Smooth muscle cell (in vitro differentiated cells): ENCODE data around the gene PPID. TPM values are rescaled to one million over a fixed set of nuclear protein-coding genes. Genes with fewer than 3 reads are reported as not detected.
"Not testable (repeated sequence)": the region's sequence is repeated elsewhere in the genome, so short reads cannot be mapped to it uniquely, and the experiment has no call there.

Experiments used
- DNase-seq: peaks from one replicate; lab custom pipeline; 2025; ENCODE audit not compliant: unreplicated experiment; lab: John Stamatoyannopoulos, UW
- H2AFZ ChIP-seq: fragments of 200-600 bp; sonication (generic); 2 replicates; pipeline ENCODE4 v1.6.0; 2016; ENCODE audit warnings: antibody characterized with exemption, low read depth, mild to moderate bottlenecking
- H3F3A ChIP-seq: fragments of 200-600 bp; sonication (generic); 2 replicates; pipeline ENCODE4 v1.6.0; 2017; ENCODE audit warnings: antibody characterized with exemption, low read depth
- H3K27ac ChIP-seq: fragments of 200-600 bp; sonication (generic); 2 replicates; pipeline ENCODE4 v1.5.1; 2016; ENCODE audit warnings: low read depth, mild to moderate bottlenecking
- H3K27me3 ChIP-seq: fragments of 200-600 bp; sonication (generic); 2 replicates; pipeline ENCODE4 v1.6.1; 2016; ENCODE audit warnings: low read depth, mild to moderate bottlenecking
- H3K36me3 ChIP-seq: fragments of 200-600 bp; sonication (generic); 2 replicates; pipeline ENCODE4 v1.5.1; 2016; ENCODE audit warnings: low read depth
- H3K4me1 ChIP-seq: fragments of 200-600 bp; sonication (generic); 2 replicates; pipeline ENCODE4 v1.5.1; 2016; ENCODE audit warnings: low read depth
- H3K4me2 ChIP-seq: fragments of 200-600 bp; sonication (generic); 2 replicates; pipeline ENCODE4 v1.6.0; 2016; ENCODE audit warnings: mild to moderate bottlenecking
- H3K4me3 ChIP-seq: fragments of 200-600 bp; sonication (generic); 2 replicates; pipeline ENCODE4 v1.5.1; 2016; ENCODE audit warnings: mild to moderate bottlenecking
- H3K79me2 ChIP-seq: fragments of 200-600 bp; sonication (generic); 2 replicates; pipeline ENCODE4 v1.6.0; 2016; ENCODE audit warnings: low read depth, mild to moderate bottlenecking
- H3K9ac ChIP-seq: fragments of 200-600 bp; sonication (generic); 2 replicates; pipeline ENCODE4 v1.6.0; 2016; ENCODE audit warnings: low read depth
- H3K9me3 ChIP-seq: fragments of 200-600 bp; sonication (generic); replicated peaks from 2 replicates; pipeline ENCODE4 v1.5.1; 2016; ENCODE audit warnings: low read depth
- H4K20me1 ChIP-seq: fragments of 200-600 bp; sonication (generic); 2 replicates; pipeline ENCODE4 v1.6.0; 2016; ENCODE audit warnings: low read depth
- WGBS: methylation state at CpG from one replicate; pipeline ENCODE4 v1.1.7; 2016; ENCODE audit warnings: low lambda C conversion rate; 5-methylcytosine and 5-hydroxymethylcytosine counted together
- polyA plus RNA-seq: library from polyadenylated mRNA; unstranded; fragments of >200 nt; fragmentation: Nextera tagmentation; extraction: Ambion mirVana; gene quantifications from 2 replicates; pipeline ENCODE4 v1.2.1, GENCODE V29; 2016
- total RNA-seq: library from RNA; depleted of rRNA; stranded (reverse); fragments of >200 nt; gene quantifications from 2 replicates; pipeline ENCODE4 v1.2.3, GENCODE V29; 2014
- TF ChIP-seq, protein P1 (sequence below): fragments of 200-600 bp; sonication (generic); IDR thresholded peaks from 2 replicates; pipeline ENCODE4 v1.5.1; 2017; ENCODE audit warnings: borderline replicate concordance, mild to moderate bottlenecking, antibody characterized with exemption; ENCODE audit not compliant: insufficient read depth, poor library complexity, severe bottlenecking

PPID gene
- total and polyA plus RNA-seq, 2 experiments from 2014 or later: 32.1 to 33.1 TPM

DNA sequence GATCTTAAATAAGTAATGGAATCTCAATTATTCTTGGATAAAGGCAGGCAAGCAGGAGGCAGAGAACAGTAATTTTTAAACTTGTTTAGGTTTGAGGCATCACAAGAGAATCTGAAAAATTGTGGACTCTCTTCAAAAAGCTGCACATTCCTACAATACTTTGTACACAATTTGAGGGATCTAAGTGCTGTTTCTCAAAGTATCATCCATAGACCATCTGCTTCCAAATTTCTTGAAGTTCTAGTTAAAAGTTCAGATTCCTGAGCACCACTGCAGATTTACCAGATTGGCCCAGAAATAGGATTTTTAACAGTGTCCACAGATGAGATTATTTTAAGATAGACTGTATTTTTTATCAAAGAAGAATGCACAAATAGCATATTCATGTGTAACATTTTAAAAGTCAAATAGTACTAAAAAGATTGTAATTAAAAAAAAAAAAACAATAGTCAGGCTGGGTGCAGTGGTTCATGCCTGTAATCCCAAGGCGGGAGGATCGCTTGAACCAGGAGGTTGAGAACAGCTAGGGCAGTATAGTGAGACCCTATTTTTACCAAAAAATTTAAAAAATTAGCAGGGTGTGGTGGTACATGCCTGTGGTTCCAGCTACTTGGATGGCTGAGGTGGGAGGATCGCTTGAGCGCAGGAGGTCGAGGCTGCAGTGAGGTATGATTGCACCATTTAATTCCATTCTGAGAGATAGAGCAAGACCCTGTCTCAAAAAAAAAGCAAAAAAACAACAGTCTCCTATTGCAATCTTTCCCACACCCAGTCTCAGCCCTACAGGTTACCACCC, 31.4 kb upstream of the PPID start:
- Histone ChIP-seq H3K27ac (no peak overlapping the region), H3F3A (no peaks in the 10 kb centered on the region), H4K20me1 (no peaks in the 10 kb centered on the region), H3K4me3 (no peak overlapping the region), H2AFZ (no peak overlapping the region), H3K9ac (no peak overlapping the region), H3K79me2 (no peaks in the 10 kb centered on the region), H3K27me3 (no peaks in the 10 kb centered on the region), H3K9me3 (no peaks in the 10 kb centered on the region), H3K36me3 (no peaks in the 10 kb centered on the region), H3K4me1 (no peaks in the 10 kb centered on the region), H3K4me2 (no peak overlapping the region)
- TF ChIP-seq, protein P1, sequence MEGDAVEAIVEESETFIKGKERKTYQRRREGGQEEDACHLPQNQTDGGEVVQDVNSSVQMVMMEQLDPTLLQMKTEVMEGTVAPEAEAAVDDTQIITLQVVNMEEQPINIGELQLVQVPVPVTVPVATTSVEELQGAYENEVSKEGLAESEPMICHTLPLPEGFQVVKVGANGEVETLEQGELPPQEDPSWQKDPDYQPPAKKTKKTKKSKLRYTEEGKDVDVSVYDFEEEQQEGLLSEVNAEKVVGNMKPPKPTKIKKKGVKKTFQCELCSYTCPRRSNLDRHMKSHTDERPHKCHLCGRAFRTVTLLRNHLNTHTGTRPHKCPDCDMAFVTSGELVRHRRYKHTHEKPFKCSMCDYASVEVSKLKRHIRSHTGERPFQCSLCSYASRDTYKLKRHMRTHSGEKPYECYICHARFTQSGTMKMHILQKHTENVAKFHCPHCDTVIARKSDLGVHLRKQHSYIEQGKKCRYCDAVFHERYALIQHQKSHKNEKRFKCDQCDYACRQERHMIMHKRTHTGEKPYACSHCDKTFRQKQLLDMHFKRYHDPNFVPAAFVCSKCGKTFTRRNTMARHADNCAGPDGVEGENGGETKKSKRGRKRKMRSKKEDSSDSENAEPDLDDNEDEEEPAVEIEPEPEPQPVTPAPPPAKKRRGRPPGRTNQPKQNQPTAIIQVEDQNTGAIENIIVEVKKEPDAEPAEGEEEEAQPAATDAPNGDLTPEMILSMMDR: no peak
- WGBS: 95% methylated on average over 5 of the region's 5 CpGs
- DNase-seq: no peak

DNA sequence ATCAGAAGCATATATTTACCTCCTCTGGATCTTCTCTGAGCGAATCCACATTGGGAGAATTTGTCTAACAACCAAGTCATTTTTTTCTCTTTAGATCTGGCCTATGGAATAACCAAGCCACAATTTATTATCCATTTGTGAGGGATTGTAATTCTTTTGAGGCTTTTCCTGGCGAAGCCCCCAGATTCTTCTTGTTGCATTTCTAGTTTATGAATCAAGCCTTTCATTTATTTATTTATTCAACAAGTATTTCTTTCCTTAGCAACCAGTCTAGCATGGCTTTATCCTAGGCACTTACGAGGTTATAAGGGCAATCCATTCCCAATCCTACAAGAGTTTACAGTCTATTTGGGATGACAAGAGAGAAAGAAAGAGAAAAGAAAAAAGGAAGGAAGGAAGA, 27.2 kb upstream of the PPID start:
- WGBS: 85% methylated on average over 3 of the region's 3 CpGs
- no peak overlapping the region for H3K4me3 ChIP-seq

DNA sequence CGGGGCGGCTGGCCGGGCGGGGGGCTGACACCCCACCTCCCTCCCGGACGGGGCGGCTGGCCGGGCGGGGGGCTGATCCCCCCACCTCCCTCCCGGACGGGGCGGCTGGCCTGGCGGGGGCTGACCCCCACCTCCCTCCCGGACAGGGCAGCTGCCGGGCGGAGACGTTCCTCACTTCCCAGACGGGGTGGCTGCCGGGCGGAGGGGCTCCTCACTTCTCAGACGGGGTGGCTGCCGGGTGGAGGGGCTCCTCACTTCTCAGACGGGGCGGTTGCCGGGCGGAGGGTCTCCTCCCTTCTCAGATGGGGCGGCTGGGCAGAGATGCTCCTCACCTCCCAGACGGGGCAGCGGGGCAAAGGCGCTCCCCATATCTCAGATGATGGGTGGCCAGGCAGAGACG, 23.3 kb upstream of the PPID start:
- over 99% methylated on average over 9 of the region's 31 CpGs for WGBS
- H3K79me2 ChIP-seq, H3K9ac ChIP-seq, H3K4me2 ChIP-seq, H3K27me3 ChIP-seq, H3F3A ChIP-seq, DNase-seq, H2AFZ ChIP-seq, H3K27ac ChIP-seq, H3K4me3 ChIP-seq, H3K4me1 ChIP-seq, H3K36me3 ChIP-seq, H3K9me3 ChIP-seq, H4K20me1 ChIP-seq: not testable (repeated sequence)

More for the DNA sequence above, 27.2 kb upstream of the PPID start:
- no peaks in the 10 kb centered on the region for H3K36me3 ChIP-seq
- no peaks in the 10 kb centered on the region for H4K20me1 ChIP-seq
- H3K4me1 ChIP-seq: no peaks in the 10 kb centered on the region
- no peaks in the 10 kb centered on the region for H3K79me2 ChIP-seq
- no peak for DNase-seq
- H3K27ac ChIP-seq: no peak overlapping the region
- H3F3A ChIP-seq: no peaks in the 10 kb centered on the region
- TF ChIP-seq, protein P1: no peak
- H3K9me3 ChIP-seq: no peaks in the 10 kb centered on the region
- H3K9ac ChIP-seq: no peak overlapping the region
- H3K4me2 ChIP-seq: no peak overlapping the region
- H3K27me3 ChIP-seq: no peaks in the 10 kb centered on the region
- H2AFZ ChIP-seq: no peak overlapping the region

DNA sequence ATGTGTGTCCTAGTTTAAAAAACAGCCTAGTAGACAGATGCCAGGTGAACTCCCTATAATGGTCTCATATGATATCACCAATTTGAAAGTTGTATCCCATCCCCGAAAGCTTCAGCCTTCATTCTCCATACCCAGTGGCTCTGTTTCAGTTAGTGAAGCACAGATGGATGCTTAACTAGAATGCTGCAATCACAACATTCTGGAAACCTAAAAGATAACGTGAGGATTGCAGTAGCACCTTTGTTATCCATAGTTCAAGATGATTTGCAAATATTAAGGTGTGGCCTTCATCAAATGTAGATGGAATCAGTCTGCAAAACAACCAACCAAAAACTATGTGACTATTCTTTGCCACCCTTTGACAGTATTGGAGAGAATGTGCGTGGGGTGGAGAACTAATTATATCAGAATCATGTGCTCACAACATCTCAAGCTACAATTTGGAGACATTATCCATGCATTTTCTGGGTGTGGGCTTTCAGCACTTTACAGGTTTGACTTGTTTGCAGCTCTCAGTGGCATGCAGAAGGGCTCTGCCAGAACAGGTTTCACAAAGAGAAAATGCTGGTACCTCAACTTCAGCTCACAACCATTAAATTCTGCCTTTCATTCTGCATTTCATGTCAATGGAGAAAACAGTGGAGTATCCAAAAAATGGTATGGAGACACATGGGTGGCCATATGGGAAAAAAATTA, 18.3 kb upstream of the PPID start:
- TF ChIP-seq, protein P1: no peak
- no peak overlapping the region for H2AFZ ChIP-seq
- H3K4me1 ChIP-seq: no peaks in the 10 kb centered on the region
- no peak overlapping the region for H3K4me3 ChIP-seq
- no peaks in the 10 kb centered on the region for H3K79me2 ChIP-seq
- H3K27ac ChIP-seq: peak overlapping the region; percentile 9
- 64% methylated on average over 3 of the region's 3 CpGs for WGBS
- H3K9me3 ChIP-seq: no peaks in the 10 kb centered on the region
- DNase-seq: no peak
- no peaks in the 10 kb centered on the region for H3K36me3 ChIP-seq
- H3K9ac ChIP-seq: no peak overlapping the region
- H3F3A ChIP-seq: no peaks in the 10 kb centered on the region
- no peak overlapping the region for H3K4me2 ChIP-seq
- H3K27me3 ChIP-seq: no peaks in the 10 kb centered on the region
- H4K20me1 ChIP-seq: no peaks in the 10 kb centered on the region
